Osteocyte (in vitro differentiated cells): ENCODE measurements around the gene BCAR3. TPM values are rescaled to one million over a fixed set of nuclear protein-coding genes. Genes with fewer than 3 reads are reported as not detected.

Experiments
- DNase-seq: peaks from one replicate; pipeline ENCODE4 v3.0.0; 2021; ENCODE audit warnings: mixed read lengths; ENCODE audit not compliant: unreplicated experiment; ENCODE audit errors: extremely low spot score
- H3K27ac Mint-ChIP-seq: one replicate; pipeline ENCODE4 v1.8.0; 2021; ENCODE audit warnings: mild to moderate bottlenecking, mixed read lengths; ENCODE audit not compliant: unreplicated experiment
- H3K27me3 Mint-ChIP-seq: one replicate; pipeline ENCODE4 v1.8.0; 2021; ENCODE audit warnings: mixed read lengths; ENCODE audit not compliant: unreplicated experiment
- H3K36me3 Mint-ChIP-seq: one replicate; pipeline ENCODE4 v1.8.0; 2021; ENCODE audit warnings: mixed read lengths; ENCODE audit not compliant: unreplicated experiment
- H3K4me1 Mint-ChIP-seq: one replicate; pipeline ENCODE4 v1.8.0; 2021; ENCODE audit warnings: mixed read lengths; ENCODE audit not compliant: unreplicated experiment
- H3K4me3 Mint-ChIP-seq: one replicate; pipeline ENCODE4 v1.8.0; 2021; ENCODE audit warnings: mild to moderate bottlenecking, moderate library complexity, mixed read lengths; ENCODE audit not compliant: unreplicated experiment
- H3K9me3 Mint-ChIP-seq: one replicate; pipeline ENCODE4 v1.8.0; 2021; ENCODE audit warnings: mixed read lengths; ENCODE audit not compliant: unreplicated experiment
- total RNA-seq: library from RNA; stranded (reverse); gene quantifications from 2 replicates; pipeline ENCODE4 v1.2.1, GENCODE V29; 2021
- TF ChIP-seq, protein P1 (sequence below): fragments of 200-600 bp; sonication (generic); IDR thresholded peaks from 2 replicates; pipeline ENCODE4 v1.5.0; 2021; ENCODE audit warnings: antibody characterized with exemption, mild to moderate bottlenecking, moderate library complexity

Gene BCAR3
- total RNA-seq, 1 donor from 2014 or later = 8.8 TPM

DNA sequence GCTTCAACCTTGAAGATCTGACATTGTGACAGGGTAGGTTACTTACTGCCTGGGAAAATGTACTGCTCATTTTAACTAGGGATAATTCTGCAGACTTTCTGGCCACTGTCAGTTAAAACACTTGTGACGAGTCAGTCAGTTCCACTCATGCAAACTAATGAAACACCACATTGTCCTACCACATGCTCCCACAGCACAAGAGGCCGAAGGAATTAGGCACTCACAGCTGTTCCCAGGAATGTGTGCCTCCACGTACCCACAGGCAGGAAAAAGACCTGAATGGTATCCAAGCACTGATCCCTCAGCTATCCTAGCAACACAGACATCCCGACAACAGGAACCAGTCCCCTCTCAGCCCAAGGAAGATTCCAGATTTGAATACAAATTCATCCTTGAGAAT is 12.3 kb downstream of the BCAR3 start:
- TF ChIP-seq, protein P1, sequence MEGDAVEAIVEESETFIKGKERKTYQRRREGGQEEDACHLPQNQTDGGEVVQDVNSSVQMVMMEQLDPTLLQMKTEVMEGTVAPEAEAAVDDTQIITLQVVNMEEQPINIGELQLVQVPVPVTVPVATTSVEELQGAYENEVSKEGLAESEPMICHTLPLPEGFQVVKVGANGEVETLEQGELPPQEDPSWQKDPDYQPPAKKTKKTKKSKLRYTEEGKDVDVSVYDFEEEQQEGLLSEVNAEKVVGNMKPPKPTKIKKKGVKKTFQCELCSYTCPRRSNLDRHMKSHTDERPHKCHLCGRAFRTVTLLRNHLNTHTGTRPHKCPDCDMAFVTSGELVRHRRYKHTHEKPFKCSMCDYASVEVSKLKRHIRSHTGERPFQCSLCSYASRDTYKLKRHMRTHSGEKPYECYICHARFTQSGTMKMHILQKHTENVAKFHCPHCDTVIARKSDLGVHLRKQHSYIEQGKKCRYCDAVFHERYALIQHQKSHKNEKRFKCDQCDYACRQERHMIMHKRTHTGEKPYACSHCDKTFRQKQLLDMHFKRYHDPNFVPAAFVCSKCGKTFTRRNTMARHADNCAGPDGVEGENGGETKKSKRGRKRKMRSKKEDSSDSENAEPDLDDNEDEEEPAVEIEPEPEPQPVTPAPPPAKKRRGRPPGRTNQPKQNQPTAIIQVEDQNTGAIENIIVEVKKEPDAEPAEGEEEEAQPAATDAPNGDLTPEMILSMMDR = no peak
- H3K4me3 Mint-ChIP-seq = no peak overlapping the region
- DNase-seq = no peak

DNA sequence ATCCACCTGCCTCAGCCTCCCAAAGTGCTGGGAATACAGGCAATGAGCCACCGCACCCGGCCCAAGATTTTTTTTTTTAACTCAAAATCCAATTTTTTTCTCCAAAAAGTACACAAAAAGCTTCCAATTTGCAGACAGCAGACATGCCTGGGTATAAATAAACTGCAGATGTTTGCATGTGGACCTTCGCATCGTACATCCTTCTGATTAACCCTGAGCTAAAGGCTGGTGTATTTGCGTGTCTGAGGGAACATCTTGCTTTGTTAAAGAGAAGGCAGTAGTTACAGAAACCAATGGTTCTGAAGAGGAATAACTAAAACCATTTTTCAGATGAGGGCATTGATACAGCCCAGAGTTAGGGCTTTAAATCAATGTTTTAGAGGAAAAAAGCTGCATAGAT is 12.7 kb downstream of the BCAR3 start:
- no peaks in the 10 kb centered on the region for H3K36me3 Mint-ChIP-seq
- no peaks in the 10 kb centered on the region for H3K27me3 Mint-ChIP-seq
- TF ChIP-seq, protein P1 = no peak
- no peak overlapping the region for H3K27ac Mint-ChIP-seq
- H3K4me3 Mint-ChIP-seq = no peak overlapping the region
- peaks cover 54% of the 10 kb centered on the region for H3K4me1 Mint-ChIP-seq
- H3K9me3 Mint-ChIP-seq = no peaks in the 10 kb centered on the region
- no peak for DNase-seq

More for the DNA sequence above, 12.3 kb downstream of the BCAR3 start:
- no peaks in the 10 kb centered on the region for H3K9me3 Mint-ChIP-seq
- H3K27me3 Mint-ChIP-seq = no peaks in the 10 kb centered on the region
- no peaks in the 10 kb centered on the region for H3K36me3 Mint-ChIP-seq
- H3K27ac Mint-ChIP-seq = no peak overlapping the region
- H3K4me1 Mint-ChIP-seq = peaks cover 50% of the 10 kb centered on the region

GRCh38 chr1:93668121-93668520 is 13.5 kb downstream of the BCAR3 start:
- TF ChIP-seq, protein P1 = no peak
- Mint-ChIP-seq H3K4me1 (peaks cover 58% of the 10 kb centered on the region), H3K9me3 (no peaks in the 10 kb centered on the region), H3K27me3 (no peaks in the 10 kb centered on the region), H3K36me3 (no peaks in the 10 kb centered on the region), H3K27ac (peak overlapping the region; percentile 34), H3K4me3 (no peak overlapping the region)
- no peak for DNase-seq

GRCh38 chr1:93667642-93668041 is 14.0 kb downstream of the BCAR3 start:
- TF ChIP-seq, protein P1 = no peak
- H3K9me3 Mint-ChIP-seq = no peaks in the 10 kb centered on the region

DNA sequence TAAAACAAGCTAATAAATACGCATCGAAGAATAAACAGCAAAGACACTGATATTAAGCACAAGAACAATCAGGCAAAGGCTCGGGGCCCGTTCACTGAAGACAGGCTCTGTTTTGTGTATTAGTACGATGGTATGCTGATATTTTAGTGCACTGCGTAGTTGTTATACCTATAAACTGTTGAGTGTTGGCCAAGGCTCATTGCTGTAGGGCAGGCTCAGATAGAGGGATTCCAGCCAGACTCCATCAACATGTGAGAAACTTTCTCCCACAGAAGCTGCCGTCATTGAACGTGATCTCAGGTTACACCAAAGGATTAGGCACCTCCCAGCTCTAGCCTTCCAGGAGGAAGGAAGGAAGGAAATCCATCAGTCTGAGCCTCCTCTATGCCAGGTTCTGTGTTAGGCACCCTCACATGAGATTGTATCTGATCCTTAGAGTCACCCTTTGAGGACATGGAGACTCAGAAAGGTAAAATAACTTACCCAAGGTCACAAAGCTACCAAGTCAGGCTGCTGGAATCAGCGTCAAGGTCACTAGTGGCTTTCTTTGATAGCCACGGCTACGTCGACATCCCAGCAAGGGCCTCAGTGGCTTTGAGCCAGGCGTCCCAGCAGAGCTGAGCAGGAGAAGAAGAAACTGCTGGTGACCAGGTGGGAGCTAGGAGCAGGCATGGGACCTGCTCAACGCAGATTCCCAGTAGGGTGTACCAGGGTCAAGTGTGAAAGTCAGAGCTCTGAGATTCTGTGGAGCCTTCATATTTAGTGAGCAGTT is 14.8 kb downstream of the BCAR3 start:
- Mint-ChIP-seq H3K4me1 (peaks cover 62% of the 10 kb centered on the region), H3K36me3 (no peaks in the 10 kb centered on the region), H3K9me3 (no peaks in the 10 kb centered on the region), H3K4me3 (no peak overlapping the region), H3K27me3 (no peaks in the 10 kb centered on the region), H3K27ac (no peak overlapping the region)
- DNase-seq = no peak
- TF ChIP-seq, protein P1 = no peak

More at GRCh38 chr1:93667642-93668041, 14.0 kb downstream of the BCAR3 start:
- Mint-ChIP-seq H3K27me3 (no peaks in the 10 kb centered on the region), H3K27ac (no peak overlapping the region), H3K4me3 (no peak overlapping the region), H3K4me1 (peaks cover 58% of the 10 kb centered on the region), H3K36me3 (no peaks in the 10 kb centered on the region)
- DNase-seq = no peak
